Amniotic stem cell (primary cell): Measurements from ENCODE around the gene CHKA.

Experiments
- DNase-seq: peaks from one replicate; lab custom pipeline; 2025; lab: John Stamatoyannopoulos, UW

CHKA gene

DNA sequence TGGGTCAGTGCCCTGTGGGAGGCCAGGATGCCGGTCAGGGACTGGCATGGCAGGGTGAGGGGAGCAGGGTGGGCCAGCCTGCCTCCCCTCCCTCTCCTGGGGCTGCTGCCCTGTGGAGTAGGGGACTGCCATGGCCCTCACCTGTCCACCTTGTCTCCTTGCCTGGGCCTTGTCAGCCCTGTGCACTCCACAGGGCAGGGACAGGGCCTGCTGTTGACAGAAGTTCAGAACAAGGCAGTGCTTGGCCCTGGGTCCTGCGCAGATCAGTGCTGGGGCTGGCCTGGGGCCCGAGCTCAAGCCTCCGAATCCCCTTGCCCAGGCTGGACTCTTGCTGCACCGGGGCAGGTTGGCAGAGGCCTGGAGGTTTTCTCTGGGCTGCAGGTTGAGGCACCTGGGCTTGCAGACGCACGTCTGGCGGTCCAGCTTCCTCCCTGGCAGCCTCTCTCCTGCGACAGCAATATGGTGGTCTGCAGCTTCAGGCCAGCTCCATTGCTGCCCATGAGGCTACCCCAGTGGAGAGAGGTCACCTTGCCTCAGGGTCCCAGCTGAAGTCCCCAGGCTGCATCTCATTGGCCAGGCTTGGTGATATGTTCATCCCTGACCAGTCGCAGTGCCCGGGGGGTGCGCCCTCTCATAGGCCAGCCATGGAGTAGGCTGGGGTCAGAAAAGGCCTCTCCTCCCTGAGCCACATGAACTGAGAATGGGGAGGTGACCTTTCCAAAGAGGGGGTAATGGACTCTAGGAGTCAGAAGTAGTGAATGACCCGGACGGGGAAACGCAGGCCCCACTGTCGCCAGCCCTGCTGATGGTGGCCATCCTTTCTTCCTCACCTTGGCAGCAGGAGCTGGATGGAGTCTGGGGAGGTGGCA is 21.5 kb upstream of the CHKA start:
- no peak for DNase-seq

DNA sequence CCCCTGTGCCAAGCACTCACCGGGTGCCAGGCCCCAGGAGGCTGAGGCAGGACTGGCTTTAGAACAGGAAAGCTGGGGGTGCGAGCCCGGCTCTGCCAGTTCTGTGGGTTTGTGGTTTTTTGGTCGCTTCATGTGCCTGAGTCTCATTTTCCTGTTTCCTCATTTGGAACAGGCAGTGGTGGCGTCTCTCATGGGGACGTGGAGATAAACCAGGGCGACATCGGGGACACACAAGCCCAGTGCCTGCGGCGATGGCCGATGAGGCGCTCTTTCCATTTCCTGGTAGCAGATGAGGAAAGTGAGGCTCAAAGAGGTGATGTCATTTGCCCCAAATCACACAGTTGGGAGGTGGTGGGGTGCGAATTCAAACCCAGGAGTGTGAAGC is 20.8 kb upstream of the CHKA start:
- DNase-seq: no peak

DNA sequence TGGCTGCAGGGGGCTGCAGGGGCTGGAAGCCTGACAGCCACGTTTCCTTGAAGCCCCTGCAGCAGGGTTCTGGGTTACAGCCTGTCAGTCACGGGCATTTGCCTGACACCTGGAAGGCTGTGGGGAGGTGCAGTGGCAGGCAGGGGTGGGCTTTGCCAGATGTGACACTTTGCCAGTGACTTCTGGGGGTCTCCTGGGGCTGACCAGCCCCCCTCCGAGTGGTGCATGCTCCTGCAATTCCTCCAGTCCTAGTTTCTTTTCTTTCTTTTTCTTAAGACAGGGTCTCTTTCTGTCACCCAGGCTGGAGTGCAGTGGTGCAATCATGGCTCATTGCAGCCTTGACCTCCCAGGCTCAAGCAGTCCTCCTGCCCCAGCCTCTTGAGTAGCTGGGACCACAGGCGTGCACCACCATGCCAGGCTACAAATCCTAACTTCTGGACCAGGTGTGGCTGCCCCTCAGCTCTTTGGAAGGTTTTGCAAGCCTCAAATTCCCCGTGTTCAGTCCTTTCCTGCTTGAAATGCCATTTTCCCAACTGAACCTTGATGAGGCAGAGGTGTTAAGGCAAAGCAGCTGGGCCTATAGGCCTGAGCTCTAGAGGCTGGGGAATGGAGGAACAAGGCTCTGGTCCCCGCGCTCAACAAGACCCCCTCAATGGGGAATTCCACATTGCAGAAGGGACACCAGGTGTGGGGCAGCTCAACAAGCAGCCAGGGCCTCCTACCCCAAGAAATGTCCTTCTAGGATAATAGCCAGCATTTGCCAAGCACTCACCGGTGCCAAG is 20.2 kb upstream of the CHKA start:
- DNase-seq: no peak

DNA sequence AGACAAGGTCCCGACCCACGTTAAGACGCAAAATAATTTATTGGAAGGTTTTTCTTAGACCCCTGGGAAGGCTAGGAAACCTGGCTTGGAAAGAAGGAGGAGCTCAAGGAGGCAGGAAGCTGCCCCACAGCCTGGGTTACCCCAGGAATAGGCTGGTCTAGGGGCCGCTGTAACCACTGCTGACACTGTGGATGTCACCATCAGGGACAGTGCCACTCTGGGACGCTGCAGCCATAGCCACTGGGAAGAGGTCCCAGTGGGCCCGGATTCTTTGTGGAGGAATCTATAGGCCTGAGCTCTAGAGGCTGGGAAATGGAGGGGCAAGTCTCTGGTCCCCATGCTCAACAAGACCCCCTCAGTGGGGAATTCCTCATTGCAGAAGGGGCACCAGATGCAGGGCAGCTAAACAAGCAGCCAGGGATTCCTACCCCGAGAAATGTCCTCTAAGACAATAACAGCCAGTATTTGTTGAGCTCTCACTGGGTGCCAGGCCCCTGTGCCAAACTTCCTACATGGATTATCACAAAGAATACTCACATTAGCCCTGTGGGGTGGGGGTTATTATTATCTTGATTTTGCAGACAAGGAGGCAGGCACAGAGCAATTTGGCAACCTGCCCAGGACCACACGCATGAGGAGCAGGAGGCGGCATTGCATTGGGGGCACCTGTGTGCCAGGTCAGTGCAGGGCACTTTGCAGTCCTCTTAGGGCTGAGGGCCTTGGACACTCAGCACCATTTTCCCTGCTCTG is 19.5 kb upstream of the CHKA start:
- no peak for DNase-seq

DNA sequence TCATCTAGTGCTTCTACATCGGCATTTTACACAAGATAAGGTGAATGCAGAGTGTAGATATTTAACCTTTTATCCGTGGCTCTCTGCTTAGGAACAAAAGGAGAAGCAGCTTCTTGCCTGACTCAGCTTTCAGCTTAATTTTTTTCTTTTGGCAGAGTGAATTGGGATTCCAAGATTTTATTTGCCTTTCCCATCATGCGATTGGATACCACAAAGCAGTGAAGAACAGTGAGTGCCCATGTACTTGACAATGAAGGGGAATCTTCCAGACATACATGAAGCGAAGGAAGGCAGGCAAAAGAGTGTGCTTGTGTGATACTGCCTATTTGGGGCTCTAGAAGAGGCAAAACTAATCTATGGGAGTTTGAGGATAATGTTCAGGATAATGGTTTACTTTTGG is 17.0 kb upstream of the CHKA start:
- DNase-seq: no peak

DNA sequence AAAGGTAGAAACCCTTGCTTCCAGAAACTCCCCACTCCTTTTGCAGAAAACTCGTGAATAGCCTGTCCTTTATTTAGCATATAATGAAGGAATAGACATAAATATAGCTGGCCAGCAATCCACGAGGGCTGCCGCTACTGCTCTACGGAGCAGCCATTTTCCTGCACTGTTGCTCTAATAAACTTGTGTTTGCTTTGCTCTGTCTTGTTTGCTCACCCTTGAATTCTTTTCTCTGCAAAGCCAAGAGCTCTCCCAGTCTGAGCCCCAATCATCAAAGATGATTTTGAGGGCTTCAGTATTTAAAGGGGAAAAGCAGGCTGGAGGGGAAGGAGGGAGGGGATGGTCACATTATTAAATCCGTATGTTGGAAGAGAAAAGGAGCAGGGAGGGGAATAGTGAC is 16.6 kb upstream of the CHKA start:
- no peak for DNase-seq

DNA sequence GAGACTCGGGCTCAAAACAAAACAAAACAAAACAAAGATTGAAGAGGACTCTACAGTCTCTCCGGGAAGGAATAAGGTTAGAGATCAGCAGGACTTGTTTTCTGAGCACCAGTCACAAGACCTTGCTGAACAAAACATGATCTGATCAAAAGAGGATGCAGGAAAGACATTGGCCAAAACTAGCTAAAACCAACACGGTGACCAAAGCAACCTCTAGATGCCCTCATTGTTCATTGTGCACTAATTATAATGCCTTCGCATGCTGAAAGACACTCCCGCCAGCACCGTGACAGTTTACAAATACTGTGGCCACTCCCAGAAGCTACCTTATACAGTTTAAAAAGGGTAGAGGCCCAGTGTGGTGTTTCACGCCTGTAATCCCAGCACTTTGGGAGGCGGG is 15.7 kb upstream of the CHKA start:
- no peak for DNase-seq

DNA sequence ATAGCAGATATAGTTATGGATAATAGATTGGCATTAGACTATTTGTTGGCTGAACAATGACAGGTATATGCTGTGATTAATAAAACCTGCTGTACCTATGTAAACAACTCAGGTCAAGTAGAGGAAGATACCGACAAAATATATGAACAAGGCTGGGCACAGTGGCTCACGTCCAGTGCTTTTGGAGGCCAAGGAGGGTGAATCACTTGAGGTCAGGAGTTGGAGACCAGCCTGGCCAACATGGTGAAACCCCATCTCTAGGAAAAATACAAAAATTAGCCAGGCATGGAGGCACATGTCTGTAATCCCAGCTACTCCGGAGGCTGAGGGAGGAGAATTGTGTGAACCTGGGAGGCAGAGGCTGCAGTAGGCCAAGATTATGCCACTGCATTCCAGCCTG is 14.0 kb upstream of the CHKA start:
- DNase-seq: no peak

DNA sequence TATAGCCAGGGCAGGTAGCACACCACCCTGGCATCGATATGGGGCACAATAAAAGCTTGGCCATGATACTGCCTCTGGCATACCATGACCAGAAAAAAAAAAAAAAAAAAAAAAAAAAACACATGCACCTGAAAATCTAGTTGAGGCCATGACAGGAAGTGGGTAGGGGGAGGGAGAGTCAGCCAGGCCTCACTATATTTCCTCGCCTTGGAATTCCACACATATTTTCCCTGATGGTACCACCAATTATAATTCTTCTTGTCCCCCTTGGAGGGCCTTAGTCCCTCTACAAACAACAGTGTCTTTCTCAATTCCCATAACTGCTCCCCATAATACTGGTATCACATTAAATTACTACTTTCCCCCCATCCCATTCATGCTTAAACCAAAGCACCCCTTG is 12.6 kb upstream of the CHKA start:
- no peak for DNase-seq

DNA sequence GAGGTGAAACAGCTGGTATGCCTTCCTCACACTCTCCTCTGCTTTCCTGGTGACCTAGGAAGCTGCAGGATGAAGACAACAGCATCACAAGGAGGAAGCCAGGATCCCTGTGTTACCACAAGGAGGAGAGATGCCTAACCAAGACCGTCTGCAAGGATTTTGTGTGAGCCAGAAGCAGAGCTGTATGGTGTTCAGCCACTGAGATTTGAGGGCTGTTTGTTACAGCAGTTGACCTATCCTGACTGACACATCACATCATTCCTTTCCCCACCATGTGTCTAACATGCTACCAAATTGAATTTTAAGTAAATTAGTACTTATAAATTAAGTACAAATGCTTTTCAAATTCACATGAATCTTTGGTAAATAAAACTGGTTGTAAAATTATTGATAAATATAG is 8.9 kb upstream of the CHKA start:
- no peak for DNase-seq

DNA sequence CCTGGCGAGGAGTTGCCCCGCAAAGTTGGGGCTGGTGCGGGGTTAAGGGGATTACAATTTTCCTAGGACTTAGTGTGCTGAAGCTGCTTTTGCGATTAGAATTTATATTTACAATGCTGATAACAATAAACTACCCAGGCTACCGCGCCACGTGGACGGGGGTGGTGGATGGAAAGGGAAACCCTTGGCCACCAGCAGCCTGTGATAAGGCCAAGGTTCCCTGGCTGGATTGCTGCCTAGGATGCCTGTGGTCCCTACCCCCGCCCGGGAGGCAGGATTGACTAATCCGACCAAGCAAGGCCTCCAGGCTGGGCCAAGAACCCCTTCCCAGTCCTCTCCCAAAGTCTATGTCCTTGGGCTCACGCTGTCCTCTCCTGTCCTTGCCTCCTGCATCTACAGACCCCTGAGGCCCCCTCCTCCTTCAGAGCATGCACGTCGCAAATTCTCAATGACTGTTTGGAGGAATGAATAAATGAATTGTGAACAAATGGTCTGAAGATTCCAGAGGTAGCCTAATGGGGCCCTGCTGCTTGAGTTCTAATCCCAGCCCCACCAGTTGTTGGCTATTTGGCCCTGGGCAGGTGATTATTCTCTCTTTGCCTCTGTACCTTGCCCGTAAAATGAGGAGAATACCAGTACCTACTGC is 7.6 kb upstream of the CHKA start:
- no peak for DNase-seq

DNA sequence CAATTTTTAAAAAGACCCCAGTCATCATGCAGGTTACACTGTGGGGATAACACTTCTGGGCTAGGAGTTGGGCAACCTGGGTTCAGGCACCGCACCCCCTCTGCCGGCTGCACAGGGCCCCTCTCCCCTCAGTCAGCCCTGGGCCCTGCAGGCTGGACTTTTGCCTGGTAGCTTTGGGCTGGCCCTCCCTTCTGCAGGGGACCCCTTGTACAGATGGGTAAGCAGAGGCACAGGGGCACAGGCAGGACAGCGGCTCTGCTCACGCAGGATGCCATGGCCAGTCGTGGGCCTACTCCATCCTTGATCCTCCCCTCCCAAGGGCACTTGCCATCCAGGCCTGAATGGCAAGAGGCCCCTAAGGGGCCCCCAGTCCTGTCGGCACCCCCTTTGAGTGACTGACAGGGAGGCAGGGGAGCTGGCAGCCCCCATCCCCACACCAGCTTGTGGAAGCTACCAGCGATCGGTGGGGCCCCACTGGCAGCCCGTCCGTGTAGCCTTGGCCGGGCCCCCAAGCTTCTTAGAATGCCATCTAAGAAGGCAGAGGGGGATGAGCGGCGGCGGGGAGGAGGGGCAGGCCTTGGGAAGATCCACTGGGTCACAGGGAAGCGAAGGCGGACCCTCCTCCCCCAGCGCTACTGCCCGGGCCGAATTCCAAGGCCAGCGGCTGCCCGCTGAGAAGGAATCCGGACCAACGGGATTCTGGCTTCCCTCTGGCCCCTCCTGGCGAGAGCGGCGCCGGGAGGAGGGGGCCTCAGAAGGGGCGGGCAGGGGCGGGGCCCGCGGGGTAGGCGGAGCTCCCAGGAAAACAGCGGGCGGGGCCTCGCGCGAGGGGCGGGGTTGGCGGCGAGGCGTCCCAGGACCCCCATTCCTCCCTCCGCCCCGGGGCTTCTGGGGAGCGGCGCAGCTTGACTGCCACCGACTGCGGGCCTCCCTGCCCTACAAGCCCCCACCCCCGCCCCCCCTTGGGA is 6.8 kb upstream of the CHKA start:
- no peak for DNase-seq

DNA sequence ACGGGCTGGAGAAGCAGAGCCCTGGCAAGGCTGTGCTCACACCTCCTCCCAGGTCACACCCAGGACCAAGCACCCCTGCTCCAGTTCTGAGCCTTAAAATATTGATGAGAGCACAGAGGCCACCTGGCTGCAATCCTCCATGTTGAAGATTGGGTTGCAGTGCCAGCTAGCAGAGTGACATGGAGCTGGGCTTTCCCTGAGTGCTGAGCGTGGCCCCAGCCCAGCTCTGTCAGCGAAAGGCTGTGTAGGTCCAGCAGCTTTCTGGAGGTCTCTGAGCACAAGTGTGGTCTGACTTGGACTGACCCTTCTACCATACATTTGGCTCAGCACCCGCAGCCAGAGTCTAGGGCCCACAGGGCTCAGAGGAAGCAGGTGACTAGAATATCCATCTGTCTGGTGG is 4.0 kb upstream of the CHKA start:
- no peak for DNase-seq

DNA sequence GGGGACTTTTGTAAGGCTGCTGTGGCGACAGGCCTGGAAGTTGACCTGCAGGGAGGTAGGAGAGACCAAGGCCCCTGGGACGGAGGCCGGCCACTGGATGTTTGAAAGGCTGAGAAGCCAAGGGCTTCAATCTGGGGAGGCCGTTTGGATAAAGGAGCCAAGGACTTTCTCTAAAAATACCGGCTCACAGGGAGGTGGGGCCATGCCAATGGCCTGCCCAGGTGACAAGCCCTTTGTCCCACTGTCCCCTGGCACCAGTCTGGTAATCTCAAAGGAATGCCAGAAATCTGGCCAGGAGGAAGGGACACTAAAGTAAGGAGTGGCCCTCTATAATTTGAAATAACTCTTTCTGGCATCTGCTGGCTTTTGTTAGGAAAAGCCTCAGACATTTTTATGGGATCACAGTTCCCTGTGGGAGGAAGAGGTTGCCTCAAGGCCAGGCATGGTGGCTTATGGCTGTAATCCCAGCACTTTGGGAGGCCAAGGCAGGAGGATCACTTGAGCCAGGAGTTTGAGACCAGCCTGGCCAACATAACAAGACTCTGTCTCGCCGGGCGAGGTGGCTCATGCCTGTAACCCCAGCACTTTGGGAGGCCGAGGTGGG is 1.9 kb upstream of the CHKA start:
- DNase-seq: no peak

DNA sequence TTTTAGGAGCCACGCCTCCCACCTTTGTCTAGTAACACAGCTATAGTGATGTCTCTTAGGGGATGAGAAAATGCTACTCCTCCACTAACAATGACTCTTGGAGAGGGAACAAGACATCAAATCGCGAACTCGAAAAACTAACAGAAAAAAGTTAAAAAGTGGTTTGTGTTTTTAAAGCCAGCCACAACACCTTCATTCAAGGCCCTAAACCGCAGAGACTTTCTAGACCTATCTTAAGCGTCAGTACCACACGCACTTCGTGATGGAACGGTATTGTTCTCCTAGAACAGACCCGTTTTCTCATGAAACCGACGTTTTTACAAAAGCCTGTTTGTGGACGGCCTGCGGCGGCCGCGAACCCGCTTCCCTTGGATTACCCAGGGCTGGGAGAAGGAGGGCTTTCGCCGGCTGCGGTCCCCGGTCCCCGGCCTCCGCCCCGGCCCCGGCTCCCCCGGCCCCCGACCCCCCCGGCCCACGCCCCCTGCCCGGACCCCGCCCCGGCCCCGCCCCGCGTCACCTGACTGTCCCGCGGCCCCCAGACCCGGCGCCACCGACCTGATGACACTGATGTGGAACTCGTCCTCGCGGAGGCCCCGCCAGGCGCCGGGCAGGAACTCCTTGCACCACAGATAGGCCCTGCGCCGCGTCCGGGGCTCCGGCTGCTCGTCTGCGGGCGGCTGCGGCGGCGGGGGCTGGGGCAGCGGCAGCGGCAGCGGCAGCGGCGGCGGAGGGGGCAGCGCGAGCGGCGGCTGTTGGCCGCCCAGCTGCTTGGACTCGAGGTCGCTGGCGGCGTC is 718 bp downstream of the CHKA start:
- DNase-seq: no peak

DNA sequence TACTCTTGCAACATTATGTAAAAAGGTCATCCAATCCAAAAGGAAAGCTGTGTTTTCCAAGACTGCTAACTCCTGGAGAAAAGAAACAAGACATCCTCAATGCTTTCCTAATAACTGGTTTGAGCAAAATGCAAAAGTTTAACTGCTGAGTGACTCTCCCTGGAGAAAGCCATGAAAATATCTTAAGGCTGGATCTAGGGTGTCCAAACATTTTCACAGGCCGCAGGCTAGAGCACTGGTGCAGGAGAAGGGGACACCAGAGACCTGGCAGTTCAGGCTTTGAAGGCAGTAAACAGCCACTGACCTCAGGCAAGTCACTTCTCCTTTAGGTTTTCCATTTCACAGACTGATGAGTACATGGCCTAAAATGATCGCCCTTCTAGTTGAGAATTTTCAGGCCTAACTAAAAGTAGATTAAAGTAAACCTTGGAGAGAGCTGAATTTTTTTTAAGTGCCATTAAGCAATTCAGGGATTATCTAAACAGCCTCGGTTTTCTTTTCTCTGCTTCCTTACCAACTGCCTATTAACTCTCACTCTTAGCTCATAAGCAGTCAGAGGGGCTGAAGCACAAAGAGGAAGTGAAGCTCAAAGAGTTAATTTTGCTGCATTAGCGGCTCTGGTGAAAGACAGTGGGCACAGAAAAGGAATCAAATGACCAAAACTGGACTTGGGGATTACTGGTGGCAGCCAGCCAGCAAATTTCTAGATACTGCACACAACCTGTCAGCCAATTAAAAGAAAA is 2.3 kb downstream of the CHKA start:
- no peak for DNase-seq

DNA sequence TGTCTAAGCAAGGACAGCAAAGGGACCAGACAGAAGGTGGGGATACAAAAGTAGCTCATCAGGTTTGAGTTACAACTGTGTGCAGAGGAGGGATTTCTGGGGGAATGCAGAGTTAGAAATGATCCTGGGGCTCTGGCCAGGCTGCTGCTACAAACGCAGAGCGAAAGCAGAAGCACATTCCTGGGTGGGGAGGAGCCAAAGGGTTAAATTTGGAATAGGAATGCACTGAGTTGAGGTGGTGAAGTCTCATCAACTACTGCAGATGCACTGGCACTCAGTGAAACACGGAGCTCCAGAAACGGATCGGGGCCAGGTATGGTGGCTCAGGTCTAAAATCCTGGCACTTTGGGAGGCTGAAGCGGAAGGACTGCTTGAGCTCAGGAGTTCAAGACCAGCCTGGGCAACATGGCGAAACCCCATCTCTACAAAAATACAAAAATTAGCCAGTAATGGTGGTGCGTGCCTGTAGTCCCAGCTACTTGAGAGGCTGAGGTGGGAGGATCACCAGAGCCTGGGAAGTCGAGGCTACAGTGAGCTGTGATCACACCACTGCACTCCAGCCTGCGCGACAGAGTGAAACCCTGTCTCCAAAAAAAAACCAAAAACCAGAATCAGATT is 3.2 kb downstream of the CHKA start:
- DNase-seq: no peak

DNA sequence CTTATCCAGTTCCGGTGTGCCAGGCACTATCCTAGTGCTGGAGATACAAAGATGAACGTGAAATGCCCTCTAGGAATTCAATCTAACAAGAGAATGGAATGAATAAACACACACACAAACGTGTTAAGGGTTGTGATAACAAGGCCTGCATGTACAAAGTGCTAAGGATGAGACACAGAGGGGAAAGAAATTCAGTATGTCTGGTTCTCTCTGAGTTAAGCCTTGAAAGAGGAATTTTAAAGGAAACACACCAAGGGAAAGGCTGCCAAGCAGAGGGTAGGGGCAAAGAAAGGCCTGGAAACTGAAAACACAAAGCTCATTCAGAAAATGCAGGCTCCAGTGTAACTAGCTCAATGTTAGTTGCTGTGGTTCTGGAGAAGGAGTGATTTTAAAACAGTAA is 4.2 kb downstream of the CHKA start:
- no peak for DNase-seq

DNA sequence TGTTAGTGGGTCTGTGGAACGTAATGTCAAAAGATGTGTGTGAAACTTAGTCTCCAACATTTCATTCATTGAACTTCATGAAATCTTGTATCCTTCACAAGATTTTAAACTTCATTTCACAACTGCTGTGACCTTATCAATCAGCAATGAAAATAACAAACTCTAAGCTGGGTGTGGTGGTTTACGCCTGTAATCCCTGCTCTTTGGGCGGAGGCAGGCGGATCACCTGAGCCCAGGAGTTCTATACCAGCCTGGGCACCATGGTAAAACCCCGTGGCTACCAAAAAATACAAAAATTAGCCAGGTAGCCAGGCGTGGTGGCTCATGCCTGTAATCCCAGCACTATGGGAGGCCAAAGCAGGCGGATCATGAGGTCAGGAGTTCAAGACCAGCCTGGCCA is 5.1 kb downstream of the CHKA start:
- no peak for DNase-seq
